Embryonic facial prominence (tissue), 1 donor: ENCODE measurements around the gene PGGT1B.
"Not testable (repeated sequence)": the region's sequence is repeated elsewhere in the genome, so short reads cannot be mapped to it uniquely, and the experiment has no call there.

Experiments
- DNase-seq: peaks from one replicate; pipeline ENCODE4 v3.0.0-alpha.2; 2016; ENCODE audit errors: extremely low spot score

The PGGT1B gene

GRCh38 chr5:115260248-115260647 is 2.4 kb downstream of the PGGT1B start:
- no peak for DNase-seq

DNA sequence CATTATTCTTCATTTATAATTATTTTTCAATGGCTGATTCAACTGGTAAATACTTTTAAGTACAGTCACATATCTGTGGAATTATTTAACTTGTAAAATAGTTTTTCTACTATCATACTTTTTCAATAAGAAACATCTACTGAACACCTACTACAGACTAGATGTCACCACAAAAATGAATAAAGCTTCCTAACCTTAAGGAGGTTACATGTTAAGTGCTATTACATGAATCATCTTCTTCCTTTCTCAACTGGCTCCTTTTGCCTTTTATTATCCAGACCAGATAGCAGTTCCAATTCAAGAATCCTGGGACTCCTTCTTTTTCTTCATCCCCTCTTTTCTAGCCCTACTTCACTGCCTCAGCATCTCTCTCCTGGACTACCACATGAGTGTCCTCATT is 4.7 kb downstream of the PGGT1B start:
- DNase-seq, result no peak

DNA sequence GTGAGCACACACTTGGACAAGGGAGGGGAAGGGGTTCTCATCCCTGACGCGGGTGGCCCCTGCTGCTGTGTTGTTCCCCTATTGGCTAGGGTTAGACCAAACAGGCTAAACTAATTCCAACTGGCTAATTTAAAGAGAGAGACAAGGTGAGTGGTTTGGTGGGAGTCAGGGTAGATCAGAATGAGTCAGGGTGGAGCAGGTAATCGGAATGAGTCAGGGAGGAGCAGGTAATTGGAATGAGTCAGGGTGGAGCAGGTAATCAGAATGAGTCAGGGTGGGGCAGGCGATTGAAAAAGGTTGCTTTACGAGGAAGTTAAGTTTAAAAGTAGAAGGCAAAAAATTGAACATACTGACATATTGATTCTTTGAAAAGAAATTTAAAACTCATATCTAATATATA is 13.3 kb downstream of the PGGT1B start:
- DNase-seq, result not testable (repeated sequence)

- DNase-seq, result no peak
Observed at GRCh38 chr5:115246361-115246991, 16.2 kb downstream of the PGGT1B start.

GRCh38 chr5:115243412-115243811 is 19.3 kb downstream of the PGGT1B start:
- DNase-seq, result no peak

GRCh38 chr5:115241881-115242642 is 20.6 kb downstream of the PGGT1B start:
- DNase-seq, result no peak

GRCh38 chr5:115237066-115237465 is 25.6 kb downstream of the PGGT1B start:
- DNase-seq, result no peak

DNA sequence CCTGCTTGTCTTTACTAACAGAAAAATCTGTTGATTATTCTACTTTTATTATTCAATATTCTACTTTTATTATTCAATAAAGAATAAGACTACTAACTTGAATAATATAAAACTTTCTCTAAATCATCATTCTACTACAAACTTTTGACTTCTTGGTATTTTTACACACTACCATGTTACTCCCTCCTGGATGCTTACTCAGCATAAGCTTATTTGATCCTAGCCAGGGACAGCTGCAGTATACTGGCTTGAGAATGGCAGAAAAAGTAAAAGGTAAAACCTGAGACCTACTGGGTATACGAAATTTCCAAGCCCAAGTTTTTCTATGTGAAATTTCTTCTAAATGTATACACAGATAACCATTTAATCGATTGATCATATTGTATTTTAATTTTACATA is 26.1 kb downstream of the PGGT1B start:
- DNase-seq, result no peak

- DNase-seq, result no peak
Observed at GRCh38 chr5:115231598-115231997, 31.1 kb downstream of the PGGT1B start.

DNA sequence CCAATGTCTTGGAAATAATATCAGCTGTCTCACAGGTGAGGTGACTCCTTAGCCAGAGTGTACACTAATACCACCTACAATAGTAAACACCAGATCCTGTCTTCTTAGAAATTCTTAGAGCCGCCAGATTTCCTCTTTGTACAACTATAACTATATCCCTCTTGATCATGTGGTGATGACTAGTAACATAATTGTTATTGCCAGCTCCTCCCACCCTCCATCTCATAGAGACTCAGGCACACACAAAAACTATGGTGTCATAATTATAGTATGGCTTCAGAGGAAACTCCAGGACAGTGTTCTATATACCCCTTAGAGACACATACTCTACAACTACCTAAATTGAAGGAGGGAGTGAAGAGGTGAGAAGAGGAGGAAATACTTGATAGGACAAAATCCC is 33.1 kb downstream of the PGGT1B start:
- DNase-seq, result no peak

DNA sequence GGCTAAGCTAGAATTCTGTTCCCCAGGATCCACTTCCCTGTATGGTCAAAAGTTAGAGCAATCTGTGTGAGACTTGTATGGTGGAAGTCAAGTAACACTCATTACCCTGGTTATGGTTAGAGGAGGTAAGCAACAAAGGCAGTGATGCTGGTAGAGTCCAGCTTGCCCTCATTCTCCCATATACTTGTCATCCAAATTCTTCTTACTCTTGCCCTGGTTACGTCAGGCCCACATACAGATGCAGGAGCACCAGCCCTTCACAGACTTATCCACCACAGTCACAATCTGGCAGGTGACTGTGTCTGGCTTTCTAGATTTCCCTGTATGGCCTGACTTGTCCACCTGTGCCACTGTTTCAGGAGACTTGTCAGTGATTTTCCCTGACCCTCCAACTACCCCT is 35.4 kb downstream of the PGGT1B start:
- no peak for DNase-seq

- DNase-seq, result no peak
Observed at GRCh38 chr5:115214541-115214940, 48.1 kb downstream of the PGGT1B start.

DNA sequence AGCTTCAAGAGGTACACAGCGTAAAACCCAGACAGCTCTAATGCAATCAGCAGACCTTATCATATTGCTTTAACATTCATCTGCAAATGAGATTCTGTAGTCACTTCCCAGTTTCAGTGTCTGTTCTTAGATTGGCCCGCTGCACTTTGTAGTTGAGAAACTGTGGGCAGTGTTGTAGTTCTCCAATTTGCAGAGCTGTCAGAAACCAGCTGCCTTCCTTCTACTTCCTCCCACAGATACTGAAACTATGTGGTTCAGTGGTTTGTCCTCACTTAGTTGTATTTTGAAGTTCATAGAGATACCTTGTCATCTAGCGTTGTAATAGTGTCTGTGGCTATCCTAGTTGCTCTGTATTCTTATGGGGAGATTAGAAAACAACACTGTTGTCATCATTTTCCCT is 53.4 kb downstream of the PGGT1B start:
- DNase-seq, result no peak

GRCh38 chr5:115202952-115203351 is 59.7 kb downstream of the PGGT1B start:
- no peak for DNase-seq

DNA sequence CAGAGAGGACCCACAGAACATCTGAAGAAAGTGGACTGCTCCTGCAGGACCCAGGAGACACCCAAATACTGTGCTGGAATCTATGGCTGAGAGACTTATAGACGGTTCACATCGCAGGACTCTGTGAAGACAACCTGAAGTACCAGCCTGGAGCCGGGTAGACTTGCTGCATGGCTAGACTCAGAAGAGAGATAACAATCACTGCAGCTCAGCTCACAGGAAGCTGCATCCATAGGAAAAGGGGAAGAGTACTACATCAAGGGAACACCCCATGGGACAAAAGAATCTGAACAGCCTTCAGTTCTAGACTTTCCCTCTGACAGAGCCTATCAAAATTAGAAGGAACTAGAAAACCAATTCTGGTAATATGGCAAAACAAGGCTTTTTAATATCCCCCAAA is 66.5 kb downstream of the PGGT1B start:
- no peak for DNase-seq

DNA sequence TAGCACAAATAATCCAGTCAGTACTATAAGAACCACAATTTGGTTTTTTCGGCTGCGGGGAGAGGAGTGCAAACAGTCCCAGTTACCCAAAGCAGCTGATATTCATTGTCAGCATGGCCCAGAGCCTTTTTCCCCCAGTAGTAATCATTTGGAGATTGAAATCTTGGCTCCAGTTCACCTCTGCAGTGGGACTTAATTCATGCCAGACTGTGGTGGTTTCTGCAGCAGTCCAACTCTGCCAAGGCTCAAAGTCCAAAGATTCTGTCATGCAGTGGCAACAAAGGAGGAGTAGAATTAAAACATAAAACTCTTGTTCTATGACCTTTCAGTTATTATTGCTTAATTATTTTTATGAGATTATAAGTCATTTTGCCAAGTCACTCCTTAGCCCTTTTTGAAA is 68.0 kb downstream of the PGGT1B start:
- peak; percentile 27 for DNase-seq

DNA sequence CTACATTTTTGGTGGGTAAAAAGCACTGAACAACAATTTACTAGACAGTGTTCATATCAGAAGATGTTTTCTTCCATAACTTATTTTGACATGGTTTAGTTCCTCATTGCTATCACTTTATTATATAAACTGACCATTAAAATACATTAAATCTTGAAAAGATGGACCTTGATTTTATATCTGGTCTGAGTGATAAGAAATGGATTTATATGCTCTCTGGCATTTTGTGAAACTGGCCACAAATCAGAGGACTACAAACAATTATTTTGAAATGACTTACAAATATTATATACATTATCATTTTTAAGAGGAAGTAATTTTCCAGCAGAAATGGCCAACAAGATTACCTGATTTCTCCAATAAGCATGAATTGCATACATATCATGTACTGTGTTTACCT is 69.4 kb downstream of the PGGT1B start:
- no peak for DNase-seq

- DNase-seq, result no peak
Observed at GRCh38 chr5:115192098-115192497, 70.6 kb downstream of the PGGT1B start.

- no peak for DNase-seq
Observed at GRCh38 chr5:115191474-115192031, 71.1 kb downstream of the PGGT1B start.

GRCh38 chr5:115190388-115190787 is 72.3 kb downstream of the PGGT1B start:
- DNase-seq, result no peak

- no peak for DNase-seq
Observed at GRCh38 chr5:115189866-115190265, 72.8 kb downstream of the PGGT1B start.

DNA sequence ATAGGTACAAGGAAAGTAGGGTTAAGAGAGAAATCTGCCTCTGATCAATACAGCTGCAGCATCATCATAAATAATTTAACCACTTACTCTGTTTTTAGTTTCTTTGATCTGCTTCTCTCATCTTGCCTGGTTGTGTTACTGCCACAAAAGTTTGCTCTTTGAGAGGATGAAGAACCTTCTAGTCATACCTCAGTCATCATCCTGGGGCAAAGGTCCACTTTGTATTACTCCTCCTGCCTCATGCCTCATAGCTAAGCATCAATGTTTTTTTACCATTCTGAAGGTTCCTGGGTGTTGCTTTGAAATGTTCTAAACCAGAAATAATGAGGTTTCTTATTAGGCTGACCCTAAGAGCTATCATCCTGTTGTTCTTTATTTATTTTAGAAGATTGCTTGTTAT is 75.9 kb downstream of the PGGT1B start:
- no peak for DNase-seq

GRCh38 chr5:115184770-115185169 is 77.9 kb downstream of the PGGT1B start:
- no peak for DNase-seq
